GM19193 (cell line): Measurements from ENCODE around the gene HOXC11.

Source experiments
- POLR2A ChIP-seq: IDR thresholded peaks from 4 replicates; pipeline ENCODE4 v1.6.1; 2011; ENCODE audit not compliant: insufficient read depth, insufficient read length; ENCODE audit errors: extremely low read depth

The HOXC11 gene

DNA sequence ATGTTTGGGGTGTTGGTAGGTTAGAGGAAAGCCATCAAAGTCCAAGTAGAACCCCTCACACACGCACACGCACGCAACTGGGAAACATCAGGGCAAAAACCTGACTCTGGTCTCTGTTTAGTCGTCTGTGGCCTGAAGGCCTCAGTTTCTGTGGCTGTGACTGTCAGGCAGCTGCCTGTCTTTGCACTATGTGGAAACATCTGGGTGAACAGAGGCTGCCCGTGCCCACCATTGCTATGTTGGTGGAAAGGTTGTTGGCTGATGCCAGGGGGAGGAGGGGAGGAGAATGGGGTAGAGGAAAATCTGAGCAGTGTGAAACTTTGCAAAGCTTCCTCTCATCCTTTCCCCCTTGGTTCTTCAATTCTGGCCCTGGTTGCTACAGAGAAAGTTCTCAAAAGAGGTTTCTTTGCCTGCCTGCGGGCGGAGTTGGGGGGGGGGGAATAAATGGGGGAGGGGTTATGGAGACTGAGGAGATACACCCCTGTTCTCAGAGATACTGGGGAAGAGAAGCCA lies 19.5 kb downstream of the HOXC11 start:
- TF ChIP-seq POLR2A = no peak

DNA sequence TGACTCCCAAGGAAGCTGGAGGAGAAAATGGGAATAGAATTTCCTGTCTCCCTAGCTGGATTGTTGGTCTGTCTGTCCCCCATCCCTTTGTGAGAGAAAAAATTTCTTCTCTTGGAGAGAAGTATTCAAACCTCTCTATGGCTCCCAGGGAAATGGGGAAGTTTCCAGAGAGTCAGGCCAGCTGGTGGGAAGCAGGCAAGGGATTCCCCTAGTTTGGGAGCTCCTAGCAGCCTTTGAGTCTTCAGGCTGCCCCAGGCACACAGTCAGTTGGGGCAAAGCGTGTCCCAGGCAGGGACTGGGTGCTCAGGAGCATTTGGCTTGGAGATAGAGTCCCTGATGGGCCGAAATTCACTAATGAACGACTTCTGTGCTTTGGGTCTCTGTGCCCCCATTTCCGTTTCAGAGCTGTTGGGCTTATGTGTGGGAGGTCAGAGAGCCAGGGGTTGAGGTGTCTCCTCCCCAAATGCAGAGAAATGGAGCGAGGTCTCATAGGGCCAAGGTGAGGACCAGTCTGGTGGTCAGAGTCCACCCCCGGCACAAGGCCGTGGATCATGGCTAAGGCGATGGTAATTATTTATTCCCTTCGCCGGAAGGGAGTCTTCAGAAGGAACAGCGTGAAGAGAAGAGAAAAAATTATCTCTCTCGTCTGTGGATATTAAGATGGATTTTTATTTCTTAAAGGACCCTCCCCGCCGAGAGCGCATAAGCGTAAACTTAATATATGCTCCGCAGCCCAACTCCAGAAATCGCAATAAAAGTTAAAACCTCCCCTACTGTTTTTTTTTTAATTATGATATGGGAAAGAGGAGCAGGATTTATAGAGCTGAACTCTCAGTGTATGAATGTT lies 20.5 kb downstream of the HOXC11 start:
- no peak for TF ChIP-seq POLR2A

DNA sequence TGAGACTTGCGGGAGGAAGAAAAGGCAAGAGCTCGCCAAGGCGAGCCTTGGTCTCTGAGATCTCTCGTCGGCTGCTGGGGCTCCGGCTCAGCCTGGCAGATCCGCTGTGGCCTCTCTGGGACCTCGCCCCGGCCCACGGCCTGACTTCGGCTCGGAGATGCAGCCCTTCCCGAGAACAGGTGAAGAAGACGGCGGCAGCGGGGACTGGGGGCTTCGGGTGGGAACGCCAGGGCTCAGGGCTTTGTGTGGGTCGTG lies 21.0 kb downstream of the HOXC11 start:
- TF ChIP-seq POLR2A = no peak

DNA sequence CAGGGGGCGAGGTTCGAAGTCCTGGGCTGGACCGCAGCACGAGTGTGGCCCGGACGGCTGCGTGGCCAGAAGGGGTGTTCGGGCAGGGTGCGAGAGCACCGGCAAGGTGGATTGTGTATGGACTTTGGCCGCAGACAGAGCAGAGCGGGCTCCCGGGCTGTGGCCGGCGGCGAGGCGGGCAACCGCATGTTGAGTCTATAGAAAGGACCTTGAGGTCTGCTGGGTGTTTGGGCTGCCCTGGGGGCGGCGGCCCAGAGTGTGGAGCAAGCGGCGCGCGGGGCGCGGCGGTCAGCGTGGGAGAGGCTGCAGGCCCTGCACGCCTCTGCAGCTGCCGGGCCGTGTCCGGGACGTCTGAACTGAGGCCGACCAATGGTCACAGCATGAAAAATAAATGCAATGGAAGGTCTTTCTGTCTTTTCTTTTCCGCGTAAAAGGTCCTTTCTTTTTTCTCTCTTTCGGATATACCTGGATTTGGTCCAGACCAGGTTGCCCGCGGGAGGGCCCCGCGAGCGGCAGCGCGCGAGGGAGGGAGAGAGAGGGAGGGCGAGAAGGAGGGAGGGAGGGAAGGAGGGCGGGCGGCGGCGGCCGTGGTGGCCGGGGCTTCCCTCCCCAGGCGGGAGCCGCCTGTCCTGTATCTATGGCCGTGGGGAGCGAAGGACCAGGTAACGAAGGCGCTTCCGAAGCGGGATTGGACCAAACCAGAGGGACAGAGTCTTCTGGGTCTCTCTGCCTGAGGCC lies 21.5 kb downstream of the HOXC11 start:
- TF ChIP-seq POLR2A = no peak

DNA sequence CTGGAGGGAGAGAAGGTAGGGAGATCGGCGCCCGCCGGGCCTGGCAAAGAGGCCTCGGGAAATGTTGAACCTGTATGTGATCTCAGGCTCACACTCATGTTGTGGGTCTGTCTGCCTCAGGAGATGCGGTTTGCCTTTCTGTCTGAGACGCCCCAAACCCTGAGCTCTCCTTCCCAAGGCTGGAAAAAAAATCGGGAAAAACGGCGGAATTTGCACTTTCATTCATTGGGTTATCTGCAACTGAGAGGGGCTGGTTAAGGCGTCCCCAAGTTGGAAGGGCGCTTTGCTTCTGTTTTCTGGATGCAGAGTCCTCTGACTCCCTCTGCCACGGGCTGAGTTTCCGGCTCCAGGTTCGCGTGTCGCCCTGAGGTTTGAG lies 22.1 kb downstream of the HOXC11 start:
- no peak for TF ChIP-seq POLR2A

DNA sequence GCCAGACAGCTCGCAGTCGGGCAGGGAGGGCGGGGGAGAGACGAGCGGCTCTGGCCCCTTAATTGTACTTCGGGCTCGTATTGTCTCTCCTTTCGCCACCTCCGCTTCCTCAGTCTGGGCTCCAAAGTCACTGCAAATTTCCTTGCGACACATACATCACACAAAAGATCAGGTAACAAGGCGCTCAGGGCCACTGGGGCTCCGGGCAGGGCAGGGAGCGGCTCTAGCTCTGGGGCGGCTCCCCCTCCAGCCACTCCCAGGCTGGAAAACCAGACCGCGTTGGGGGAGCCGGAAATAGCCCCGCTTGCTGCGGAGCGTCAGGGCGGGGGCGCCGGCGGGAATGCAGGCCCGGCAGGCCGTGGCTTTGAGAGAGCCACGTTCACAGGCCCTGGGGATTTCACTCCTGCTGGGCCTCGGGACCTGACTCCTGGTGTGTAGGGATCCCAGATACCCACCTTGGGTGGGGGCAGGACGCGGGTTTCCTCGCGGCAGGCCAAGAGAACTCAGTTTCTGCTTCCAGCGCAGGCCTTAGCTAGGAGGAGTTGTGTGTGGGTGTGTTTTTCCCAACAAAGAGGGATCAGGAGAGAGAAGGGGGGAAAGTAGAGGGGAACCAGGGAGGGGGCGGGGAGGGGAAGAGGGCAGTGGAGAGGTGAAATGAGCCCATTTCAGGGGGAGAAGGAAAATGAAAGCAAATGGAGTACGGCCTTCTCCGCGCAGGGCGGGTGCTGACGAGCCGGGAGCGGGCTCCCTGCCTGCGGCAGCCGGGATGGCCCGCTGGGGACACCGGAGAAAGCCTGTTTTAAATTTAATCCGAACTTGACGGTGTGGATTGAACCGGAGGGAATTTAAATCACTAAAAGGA lies 22.7 kb downstream of the HOXC11 start:
- TF ChIP-seq POLR2A = peak; percentile 28

DNA sequence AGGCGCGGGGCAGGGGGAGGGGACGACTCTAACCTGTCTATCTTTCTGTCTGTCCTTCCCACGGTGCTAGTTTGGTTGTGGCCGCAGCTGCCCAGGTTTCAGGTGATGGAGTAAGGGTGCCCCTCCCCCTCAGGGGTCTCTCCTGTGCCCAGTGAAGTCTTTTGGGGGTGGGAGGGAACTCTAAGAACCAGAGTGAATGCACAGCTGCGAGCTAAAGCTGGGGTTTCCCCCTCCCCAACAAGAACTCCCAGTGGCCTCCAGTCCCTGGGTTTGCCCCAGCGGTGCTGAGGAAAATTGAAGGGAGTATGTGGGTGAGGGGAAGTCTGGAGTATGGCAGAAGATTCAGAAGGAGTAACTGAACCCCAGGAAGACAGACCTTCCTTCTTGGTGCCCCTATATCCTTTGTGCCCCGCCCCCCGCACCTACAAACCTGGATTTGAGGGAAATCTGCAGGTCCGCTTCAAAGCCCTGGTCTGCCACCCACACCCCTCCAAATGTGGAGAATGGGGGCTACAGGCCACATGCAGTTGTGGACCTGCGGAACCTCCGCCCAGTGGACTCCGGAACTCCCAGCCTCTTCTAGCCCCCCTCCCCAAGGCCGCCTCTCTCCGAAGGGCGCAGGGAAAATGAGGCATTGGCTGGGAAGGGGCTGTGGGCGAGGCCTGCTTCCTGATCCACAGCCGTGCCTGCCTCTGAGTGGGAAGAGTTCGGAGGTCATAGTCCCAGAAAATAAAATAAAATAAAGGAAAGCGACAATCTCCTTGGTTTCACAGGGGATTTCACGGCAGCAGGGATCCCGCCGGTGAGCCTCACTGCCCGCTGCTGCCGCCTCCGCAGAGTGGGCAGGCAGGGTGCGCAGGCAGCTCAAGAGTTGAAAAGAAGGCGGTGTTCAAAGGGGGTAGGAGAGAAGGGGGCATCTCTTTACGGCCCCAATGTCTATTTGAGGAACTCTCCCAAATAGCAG lies 23.6 kb downstream of the HOXC11 start:
- TF ChIP-seq POLR2A = no peak

DNA sequence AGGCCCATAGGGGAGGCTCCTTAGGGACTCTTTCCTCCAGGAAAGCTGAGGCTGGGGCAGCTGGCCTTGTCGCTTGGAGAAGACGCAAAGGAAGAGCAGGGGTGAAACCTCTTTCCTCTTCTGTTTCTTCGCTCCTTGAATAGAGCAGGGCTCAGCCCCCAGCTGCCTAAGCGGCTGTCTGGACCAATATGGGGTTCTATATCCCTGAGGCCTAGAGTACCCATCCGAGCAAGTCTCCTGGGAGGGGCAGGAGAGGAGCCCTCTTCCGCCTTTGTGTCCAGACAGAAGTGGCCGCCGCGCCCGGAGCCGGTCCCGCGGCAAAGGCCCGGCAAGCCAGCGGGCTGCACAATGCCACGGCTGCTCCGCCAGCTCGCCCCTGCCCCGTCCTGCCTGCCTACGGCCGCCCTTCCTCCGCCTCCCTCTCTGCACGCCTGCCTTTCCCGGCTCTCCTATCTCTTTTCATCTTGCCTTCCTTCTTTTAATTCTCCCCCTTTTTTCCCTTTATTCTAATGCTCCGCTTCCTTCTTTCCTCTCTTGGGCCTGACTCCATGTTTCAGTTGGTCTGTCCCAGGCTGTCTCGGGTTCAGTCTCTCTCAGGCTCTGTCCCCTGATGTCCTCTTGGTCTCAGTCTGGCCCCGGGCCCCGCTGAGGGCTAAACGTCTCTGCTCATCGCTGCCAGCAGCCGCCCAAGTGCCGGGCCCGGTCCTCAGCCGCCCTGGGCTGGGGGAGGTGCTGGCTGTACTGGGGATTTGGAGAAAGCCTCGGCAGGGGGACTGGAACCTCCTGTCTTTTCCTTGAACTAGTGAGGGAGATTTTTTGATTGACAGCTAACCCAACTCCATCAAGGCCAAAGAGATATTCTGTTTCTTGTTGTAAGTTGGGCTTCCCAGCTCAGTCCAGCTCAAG lies 24.5 kb downstream of the HOXC11 start:
- no peak for TF ChIP-seq POLR2A

DNA sequence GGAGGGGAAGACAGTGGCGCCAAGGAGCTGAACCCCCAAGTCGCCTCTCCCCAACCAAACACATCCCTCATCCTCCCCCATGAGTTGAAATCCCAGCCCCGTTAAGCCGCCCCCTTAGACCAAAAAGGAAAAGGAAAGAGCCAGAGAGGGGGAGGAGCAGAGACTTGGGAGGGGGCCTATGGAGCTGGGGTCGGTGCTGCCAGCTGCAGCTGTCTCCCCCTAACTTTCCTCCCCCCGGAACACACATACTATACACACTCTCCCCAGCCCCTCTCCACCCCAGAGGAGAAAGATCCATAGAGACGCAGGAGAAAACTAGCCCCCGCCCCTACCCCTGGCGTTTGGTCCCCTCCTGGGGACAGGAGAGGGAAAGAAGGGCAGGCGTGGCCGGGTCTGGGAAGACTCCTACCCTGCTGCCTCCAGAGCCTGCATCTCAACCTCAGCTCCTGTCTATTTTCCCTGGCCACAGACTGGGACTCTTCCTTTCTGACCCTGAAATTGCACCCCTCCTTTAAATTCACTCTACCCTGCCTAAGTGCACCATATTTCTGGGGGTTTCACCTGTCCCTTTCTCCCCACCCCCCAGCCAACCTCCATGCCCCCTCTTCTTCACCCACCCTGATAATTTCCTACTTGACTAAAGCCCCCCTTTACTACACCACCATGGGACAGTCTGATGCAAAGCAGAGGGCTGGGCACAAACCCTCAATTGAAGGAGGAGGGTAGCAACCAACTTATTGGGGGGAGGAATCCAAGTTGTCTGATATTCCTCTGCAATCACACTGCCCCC lies 25.4 kb downstream of the HOXC11 start:
- no peak for TF ChIP-seq POLR2A

DNA sequence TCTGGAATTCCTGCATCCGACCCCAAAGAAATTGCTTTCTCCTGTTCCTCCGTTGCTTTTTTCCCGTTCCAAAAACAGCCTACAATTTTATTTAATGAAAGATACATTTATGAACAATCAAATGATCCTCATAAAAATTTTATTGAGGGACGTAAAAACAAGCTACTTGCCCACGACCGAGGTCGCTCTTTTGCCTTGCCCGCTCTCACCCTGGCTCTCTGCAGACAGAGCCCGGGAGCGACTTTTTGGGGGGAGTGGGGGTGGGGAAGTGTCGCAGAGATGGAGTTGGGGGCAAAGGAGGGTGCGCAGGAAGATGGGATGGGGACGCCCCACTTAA lies 25.9 kb downstream of the HOXC11 start:
- TF ChIP-seq POLR2A = no peak

DNA sequence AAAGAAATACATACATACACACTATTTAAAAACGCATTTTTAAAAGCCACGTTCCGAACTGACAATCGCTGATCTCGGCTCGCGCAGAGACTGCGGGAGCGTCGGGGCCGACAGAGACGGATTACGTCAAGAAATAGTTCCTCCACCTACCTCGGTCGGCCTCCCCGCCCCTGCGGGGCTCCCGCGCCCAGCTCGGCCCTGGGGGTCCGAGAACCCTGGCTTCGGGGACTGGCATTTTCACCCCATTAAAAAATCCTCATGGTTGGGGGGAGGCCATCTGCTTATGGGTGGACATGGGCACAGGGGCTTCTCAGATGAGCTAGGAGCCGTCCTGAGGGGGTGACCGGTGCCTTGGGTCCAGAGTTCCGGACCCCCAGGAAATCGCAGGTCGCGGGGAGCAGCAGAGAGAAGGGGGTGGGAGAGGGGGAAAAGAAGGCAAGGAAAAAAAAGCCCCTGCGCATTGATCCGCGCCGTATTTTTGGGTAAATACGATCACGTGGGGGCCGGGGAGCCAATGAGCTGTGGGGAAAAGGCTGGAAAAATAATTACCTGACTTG lies 26.7 kb downstream of the HOXC11 start:
- TF ChIP-seq POLR2A = no peak

DNA sequence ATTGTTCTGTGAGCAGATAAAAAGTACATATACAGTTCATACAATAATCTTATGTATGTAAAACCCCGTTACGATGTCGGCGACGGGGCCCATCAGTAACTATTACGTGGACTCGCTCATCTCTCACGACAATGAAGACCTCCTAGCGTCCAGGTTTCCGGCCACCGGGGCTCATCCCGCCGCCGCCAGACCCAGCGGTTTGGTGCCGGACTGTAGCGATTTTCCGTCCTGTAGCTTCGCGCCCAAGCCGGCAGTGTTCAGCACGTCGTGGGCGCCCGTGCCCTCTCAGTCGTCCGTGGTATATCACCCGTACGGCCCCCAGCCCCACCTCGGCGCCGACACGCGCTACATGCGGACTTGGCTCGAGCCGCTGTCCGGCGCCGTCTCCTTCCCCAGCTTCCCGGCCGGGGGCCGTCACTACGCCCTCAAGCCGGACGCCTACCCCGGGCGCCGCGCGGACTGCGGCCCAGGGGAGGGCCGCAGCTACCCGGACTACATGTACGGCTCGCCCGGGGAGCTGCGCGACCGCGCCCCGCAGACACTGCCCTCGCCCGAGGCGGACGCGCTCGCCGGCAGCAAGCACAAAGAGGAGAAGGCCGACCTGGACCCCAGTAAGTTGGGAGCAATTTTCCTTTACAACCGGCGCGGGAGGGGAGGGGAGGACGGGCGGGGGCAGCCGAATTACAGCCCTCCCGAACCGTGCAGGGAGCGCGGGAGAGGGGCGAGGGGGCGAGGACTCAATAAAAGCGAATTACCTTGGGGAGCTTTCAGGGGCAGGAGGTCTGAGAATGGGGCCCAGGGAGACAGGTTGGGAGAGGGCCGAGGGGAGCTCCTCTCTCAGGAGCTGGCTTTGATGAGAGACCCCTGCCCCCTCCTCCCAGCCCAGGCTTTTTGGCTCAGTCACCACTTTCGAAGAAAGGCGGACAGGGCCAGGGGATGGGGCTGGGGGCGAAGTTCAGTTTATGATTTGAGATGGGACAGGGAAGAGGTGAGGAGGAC lies 27.5 kb downstream of the HOXC11 start, which contains the start of gene HOXC9:
Gene HOXC9, plus strand, starts transcription at position 46 of the 999 bp plus-strand sequence. Its CDS starts 28 bp downstream, at position 74.
- TF ChIP-seq POLR2A = no peak
